Left renal cortex interstitium (tissue), 4 donors: Measurements from ENCODE around the gene CCDC124. TPM values are rescaled to one million over a fixed set of nuclear protein-coding genes. Genes with fewer than 3 reads are reported as not detected.
"Not testable (repeated sequence)": the region's sequence is repeated elsewhere in the genome, so short reads cannot be mapped to it uniquely, and the experiment has no call there.

Source experiments
- DNase-seq, 4 donors: peaks; one replicate each; pipeline ENCODE4 v3.0.0-alpha.2; 2013; ENCODE audit warnings: low read depth in 4 of 4, low spot score in 2 of 4, missing footprints in 1 of 4
- polyA plus RNA-seq, 4 donors: library from polyadenylated mRNA; unstranded; fragments of 120-200 nt; gene quantifications; one replicate each; pipeline ENCODE4 v1.2.1, GENCODE V29; 2013; ENCODE audit not compliant: insufficient read length in 4 of 4

Gene CCDC124
- polyA plus RNA-seq, 4 donors: 51.9 to 100 (median 78.3) TPM

DNA sequence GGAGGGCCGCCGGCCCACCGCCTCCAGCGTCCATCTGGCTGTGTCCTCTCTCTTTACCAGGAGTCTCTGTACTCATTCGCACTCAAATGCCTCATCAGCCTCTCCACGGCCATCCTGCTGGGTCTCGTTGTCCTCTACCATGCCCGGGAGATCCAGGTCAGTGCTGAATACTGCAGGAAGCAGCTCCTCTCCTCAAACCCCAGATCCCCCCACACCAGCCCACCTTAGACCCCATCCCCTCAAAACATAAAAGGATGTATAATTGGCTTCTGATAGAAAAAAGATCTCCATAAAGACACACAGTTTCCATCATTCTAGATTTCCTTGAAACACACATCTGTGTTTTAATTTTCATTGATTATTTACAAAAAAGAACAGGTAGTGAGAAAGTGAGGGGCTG lies 42.2 kb downstream of the CCDC124 start:
- no peak for DNase-seq

DNA sequence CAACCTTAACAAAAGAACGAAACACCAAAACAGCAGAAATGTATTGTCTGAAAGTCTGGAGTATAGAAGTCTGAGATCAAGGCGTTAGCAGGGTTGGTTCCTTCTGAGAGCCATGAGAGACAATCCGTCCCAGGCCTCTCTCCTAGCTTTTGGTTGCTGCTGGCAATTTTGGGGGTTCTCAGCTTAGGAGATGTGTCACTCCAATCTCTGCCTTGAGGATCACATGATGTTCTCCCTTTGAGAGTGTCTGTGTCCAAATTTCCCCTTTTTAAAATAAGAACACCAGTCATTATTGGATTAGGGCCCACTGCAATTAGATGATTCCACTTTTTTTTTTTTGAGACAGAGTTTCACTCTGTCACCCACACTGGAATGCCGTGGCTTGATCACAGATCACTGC lies 44.2 kb downstream of the CCDC124 start:
- no peak for DNase-seq

GRCh38 chr19:17977488-17977887 lies 44.7 kb downstream of the CCDC124 start:
- DNase-seq: no peak

DNA sequence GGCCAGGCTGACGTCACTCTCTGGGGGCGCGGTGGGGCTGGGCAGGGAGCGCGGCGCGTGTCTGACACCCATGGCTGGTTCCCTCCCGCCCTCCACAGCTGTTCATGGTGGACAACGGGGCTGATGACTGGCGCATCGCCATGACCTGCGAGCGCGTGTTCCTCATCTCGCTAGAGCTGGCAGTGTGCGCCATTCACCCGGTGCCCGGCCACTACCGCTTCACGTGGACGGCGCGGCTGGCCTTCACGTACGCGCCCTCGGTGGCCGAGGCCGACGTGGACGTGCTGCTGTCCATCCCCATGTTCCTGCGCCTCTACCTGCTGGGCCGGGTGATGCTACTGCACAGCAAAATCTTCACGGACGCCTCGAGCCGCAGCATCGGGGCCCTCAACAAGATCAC lies 48.8 kb downstream of the CCDC124 start:
- no peak for DNase-seq

DNA sequence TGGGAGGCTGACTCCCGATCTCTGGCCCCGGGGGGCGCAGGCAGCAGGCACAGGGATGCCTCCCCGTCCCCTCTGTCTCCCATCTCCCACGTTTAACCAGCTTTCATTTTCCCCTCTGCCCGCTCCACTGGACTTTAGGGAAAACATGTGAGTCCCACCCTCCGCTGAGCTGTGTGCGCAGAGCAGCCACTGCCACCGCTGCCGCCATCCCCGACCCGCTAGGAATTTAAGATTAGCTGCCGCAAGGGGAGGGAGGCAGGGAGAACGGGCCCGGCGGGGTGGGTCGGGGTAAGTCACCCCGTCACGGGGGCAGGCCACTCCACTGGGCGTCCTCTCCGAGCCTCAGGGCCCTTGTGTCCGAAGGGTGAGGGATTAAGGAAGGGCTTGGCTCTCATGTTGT lies 49.6 kb downstream of the CCDC124 start:
- DNase-seq: no peak

GRCh38 chr19:17985037-17985818 lies 52.4 kb downstream of the CCDC124 start:
- no peak for DNase-seq

- not testable (repeated sequence) for DNase-seq
Measured at GRCh38 chr19:17986569-17986968, 53.8 kb downstream of the CCDC124 start.

GRCh38 chr19:17988161-17988560 lies 55.3 kb downstream of the CCDC124 start:
- no peak for DNase-seq

DNA sequence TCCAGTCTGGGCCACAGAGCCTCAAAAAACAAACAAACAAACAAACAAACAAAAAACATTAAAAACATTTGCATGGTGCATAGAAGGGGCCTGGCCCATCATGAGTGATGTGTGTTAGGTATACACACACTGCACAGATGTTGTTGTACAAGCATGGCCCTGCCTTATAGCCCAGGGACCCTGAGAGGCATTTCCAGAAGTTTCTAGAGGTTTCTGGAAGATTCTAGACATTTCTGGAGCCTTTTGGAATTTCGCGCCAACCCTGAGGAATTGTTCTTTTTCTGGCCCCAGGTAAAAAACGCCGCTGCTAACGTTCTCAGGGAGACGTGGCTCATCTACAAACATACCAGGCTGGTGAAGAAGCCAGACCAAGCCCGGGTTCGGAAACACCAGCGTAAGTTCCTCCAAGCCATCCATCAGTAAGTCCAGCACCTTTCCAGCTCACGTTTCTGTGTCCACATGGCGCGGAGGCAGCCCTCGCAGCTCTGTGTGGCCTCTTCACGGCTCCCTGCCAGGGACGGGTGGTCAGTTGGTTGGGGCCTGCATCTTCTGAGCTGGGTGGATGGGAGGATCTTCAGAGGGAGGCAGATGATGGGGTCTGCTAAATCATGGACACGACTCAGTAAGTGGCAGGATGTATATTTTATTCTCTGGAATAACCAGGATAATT lies 56.7 kb downstream of the CCDC124 start:
- DNase-seq: no peak

- no peak for DNase-seq
Measured at GRCh38 chr19:17993076-17993813, 60.4 kb downstream of the CCDC124 start.

Other genes with a start within 250 kb of the CCDC124 start
- under 1 TPM; 0.16 to 0.38 (median 0.26) TPM for gene UNC13A, start 244.7 kb upstream of the CCDC124 start, polyA plus RNA-seq
- gene MAP1S, start 213.5 kb upstream of the CCDC124 start, polyA plus RNA-seq: 10 to 100 TPM; 29.1 to 49.0 (median 40.0) TPM
- 1 to 10 TPM; 1.3 to 3.3 (median 2.5) TPM for gene FCHO1, start 181.5 kb upstream of the CCDC124 start, polyA plus RNA-seq
- 10 to 100 TPM in 2 of 4 donors, 1 to 10 TPM in 2; 5.1 to 12.0 (median 8.0) TPM for gene B3GNT3, start 137.9 kb upstream of the CCDC124 start, polyA plus RNA-seq
- gene INSL3, start 111.5 kb upstream of the CCDC124 start, polyA plus RNA-seq: under 1 TPM; 0.19 to 0.55 (median 0.38) TPM
- 1 to 10 TPM; 2.2 to 4.9 (median 3.6) TPM for gene JAK3, start 85.0 kb upstream of the CCDC124 start, polyA plus RNA-seq
- gene RPL18A, start 73.1 kb upstream of the CCDC124 start, polyA plus RNA-seq: 1,000 to 10,000 TPM in 2 of 4 donors, 100 to 1,000 TPM in 2; 867 to 1,395 (median 1,135) TPM
- under 1 TPM in 3 of 4 donors, not detected in 1; 0.04 to 0.14 (median 0.04) TPM for gene SLC5A5, start 61.1 kb upstream of the CCDC124 start, polyA plus RNA-seq
- gene KCNN1, start 34.1 kb downstream of the CCDC124 start, polyA plus RNA-seq: 1 to 10 TPM; 5.6 to 8.4 (median 7.0) TPM
- gene ARRDC2, start 75.2 kb downstream of the CCDC124 start, polyA plus RNA-seq: 1 to 10 TPM; 4.9 to 6.0 (median 5.3) TPM
- under 1 TPM; 0.18 to 0.42 (median 0.31) TPM for gene IL12RB1, start 153.9 kb downstream of the CCDC124 start, polyA plus RNA-seq
- 1 to 10 TPM; 3.5 to 9.6 (median 6.3) TPM for gene MAST3, start 164.8 kb downstream of the CCDC124 start, polyA plus RNA-seq
- 10 to 100 TPM; 27.8 to 39.6 (median 34.3) TPM for gene PIK3R2, start 220.1 kb downstream of the CCDC124 start, polyA plus RNA-seq
- 10 to 100 TPM; 12.4 to 22.4 (median 15.3) TPM for gene IFI30, start 240.8 kb downstream of the CCDC124 start, polyA plus RNA-seq